ENCODE results near the gene WNT8A.
"Not testable (repeated sequence)": the region's sequence is repeated elsewhere in the genome, so short reads cannot be mapped to it uniquely, and the experiment has no call there.

The WNT8A gene

GRCh38 chr5:138083702-138084101 lies at the start of gene WNT8A:
WNT8A (plus strand) TSS chr5:138084033; CDS start chr5:138084128, 95 bp downstream.
- DNase-seq = no peak

- DNase-seq = peak; percentile 71
Observed at GRCh38 chr5:138035605-138036537, 48.0 kb upstream of the WNT8A start.

DNA sequence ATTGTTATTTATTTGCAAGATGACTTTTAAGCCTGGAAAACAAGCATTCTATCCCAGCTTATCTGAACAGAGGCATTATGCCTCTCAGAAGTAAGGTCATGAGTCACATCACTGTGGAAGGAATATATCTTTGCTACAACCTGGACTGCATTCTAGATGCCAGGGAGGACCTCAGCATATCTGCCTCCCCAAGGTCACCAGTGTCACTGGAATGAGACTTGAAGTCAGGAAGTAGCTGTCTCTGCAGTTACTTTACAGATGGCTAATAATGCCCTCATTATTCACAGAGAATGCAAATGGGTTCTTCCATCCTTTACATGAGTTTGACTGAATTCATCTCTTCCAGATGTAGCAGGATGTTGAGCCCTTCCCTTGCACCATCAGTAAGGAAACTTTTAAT lies 46.6 kb upstream of the WNT8A start:
- no peak for DNase-seq

DNA sequence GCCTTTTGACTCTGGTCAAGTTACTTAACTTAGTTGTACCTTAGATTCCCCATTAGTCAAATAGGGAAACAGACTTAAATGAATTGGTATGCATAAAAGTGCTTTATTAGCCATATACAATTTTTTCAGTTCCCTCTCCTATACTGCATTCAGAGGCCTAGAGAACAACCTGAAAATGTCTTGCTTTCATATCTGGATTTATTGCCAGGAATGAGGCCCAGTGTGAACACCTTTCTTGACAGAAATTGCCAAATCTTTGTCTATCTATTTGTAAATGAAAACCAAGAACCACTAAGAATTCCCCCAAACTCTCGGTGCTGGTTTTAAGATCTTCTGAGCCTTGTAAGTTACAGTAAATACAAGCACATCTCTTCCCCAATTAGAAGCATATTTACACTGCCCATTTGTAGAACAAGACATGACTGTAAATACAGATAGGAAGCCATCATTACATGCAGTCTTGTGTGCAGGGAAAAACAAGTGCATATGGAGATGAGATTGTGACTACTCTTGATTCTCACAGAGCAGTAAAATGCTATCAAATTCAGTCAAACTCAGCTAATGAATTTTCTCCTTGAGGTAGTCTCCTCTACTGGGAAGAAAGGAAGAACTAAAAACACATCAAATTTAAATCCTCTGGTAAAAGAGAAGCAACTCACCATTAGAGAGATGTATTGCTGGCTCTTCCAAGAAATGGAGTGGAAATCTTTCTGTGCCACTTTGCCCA lies 45.8 kb upstream of the WNT8A start:
- DNase-seq = no peak

DNA sequence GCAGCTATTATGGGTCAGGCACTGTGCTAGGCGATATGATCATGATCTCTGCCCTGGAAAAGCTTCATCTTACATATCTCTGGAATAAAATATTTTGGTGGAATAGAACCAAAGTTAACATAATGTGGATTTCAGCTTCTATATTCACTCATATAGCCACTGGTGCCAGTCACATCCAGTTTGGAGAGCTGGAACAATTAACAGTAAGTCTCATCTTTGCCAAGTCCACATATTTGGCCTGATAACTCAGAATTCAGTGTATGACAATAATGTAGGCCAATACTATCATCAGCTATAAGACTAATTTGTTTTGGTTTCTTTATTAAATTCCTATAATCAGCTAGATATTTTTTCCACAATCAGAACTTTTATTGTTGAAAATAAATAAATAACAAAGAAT lies 45.0 kb upstream of the WNT8A start:
- no peak for DNase-seq

- not testable (repeated sequence) for DNase-seq
Observed at GRCh38 chr5:138045283-138045682, 38.5 kb upstream of the WNT8A start.

- DNase-seq = no peak
Observed at GRCh38 chr5:138051441-138052296, 32.2 kb upstream of the WNT8A start.

GRCh38 chr5:138052718-138053117 lies 31.1 kb upstream of the WNT8A start:
- not testable (repeated sequence) for DNase-seq

GRCh38 chr5:138053554-138053953 lies 30.3 kb upstream of the WNT8A start:
- no peak for DNase-seq

DNA sequence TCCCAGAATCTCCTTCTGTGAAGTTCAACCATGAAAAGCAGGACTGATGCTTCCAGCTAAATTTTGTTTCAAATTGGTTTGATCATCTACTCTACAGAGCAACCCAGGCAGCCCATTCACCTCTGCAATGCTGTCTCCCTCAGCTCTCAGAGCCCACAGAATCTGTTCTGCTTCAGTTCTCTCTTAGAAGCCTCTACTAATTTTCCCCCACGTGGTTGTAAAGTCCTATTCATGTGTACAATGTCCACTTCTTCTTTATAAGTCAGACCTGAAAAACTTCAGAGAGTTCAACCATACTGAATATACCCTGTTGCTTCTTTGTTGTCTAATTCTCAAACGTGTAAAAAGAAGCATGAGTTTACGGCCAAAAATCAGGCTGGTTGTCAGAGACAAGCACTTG lies 29.6 kb upstream of the WNT8A start:
- DNase-seq = no peak

- DNase-seq = peak; percentile 30
Observed at GRCh38 chr5:138054847-138055558, 28.8 kb upstream of the WNT8A start.

- DNase-seq = no peak
Observed at GRCh38 chr5:138064526-138064925, 19.3 kb upstream of the WNT8A start.

DNA sequence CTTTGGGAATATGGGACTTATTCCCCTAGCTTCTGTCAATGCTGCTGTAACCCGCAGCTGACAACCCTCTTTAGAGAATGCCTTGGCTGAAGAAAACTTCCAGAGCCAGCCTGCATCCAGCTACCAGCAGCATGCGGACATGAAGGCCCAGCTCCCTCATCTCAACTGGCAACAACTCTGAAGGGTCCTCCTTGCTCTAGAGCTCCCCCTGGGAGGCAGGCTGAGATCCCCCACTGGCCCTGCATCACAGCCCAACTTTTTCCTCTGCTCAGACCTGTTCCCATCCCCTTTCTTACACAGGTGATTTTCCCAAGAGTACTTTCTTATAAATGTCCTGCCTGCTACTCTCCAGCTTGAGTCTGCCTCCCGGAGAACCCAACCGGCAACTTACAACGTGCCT lies 18.7 kb upstream of the WNT8A start:
- no peak for DNase-seq

DNA sequence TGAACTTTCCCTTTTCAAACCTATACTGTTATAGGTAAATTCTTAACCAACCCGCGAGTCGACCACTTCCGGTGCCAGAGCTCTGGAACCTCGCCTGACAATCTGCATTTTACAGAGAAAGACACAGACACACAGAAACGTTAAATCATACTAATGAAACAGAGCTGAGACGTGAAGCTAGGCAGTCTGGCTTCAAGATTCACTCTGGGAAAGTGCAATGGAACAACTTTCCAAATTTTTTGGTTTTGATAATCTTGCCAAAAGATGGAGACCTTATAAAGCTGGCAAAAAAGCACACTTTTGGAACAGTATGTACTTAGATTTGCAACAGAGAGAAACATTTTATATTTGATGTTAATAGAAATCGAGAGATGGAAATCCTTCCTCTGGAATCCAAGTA lies 15.9 kb upstream of the WNT8A start:
- no peak for DNase-seq

- DNase-seq = peak; percentile 39
Observed at GRCh38 chr5:138068742-138069600, 14.9 kb upstream of the WNT8A start.

DNA sequence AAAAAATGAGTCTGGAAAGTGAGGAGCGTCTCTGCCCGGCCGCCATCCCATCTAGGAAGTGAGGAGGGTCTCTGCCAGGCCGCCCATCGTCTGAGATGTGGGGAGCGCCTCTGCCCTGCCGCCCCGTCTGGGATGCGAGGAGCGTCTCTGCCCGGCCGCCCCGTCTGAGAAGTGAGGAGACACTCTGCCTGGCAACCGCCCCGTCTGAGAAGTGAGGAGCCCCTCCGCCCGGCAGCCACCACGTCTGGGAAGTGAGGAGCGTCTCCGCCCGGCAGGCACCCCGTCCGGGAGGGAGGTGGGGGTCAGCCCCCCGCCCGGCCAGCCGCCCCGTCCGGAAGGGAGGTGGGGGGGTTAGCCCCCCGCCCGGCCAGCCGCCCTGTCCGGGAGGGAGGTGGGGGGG lies 13.8 kb upstream of the WNT8A start:
- not testable (repeated sequence) for DNase-seq

- DNase-seq = peak; percentile 53
Observed at GRCh38 chr5:138077064-138077696, 6.7 kb upstream of the WNT8A start.

- no peak for DNase-seq
Observed at GRCh38 chr5:138078006-138078643, 5.7 kb upstream of the WNT8A start.

DNA sequence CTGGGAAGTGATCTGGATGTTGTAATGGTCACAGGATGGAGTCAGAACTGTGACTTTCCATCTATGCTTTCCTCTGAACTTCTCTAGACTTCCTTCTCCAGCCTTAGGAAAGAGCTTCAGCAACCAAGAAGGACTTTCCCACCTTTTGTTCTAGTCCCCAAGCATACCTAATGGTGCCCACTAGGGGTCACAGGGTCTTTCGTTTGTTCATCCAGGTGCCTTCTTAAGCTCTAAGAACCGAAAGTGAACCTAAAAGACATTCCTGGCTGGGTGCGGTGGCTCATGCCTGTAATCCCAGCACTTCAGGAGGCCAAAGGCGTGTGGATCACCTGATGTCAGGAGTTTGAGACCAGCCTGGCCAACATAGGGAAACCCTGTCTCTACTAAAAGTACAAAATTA lies 1.8 kb upstream of the WNT8A start:
- no peak for DNase-seq

DNA sequence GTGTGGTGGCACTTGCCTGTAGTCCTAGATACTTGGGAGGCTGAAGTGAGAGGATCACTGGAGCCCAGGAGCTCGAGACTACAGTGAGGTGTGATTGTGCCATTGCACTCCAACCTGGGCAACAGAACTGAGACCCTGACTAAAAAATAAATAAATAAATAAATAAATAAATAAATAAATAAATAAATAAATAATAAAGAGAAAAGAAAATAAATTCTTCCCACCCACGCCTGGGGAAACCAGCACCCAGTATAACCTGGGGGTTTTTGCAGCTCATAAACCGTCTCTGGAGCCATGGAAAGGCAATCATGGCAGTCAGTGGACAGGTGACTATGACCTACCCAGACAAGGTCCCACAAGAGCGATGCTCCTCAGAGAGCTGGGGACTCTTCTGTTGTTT lies 7.9 kb downstream of the WNT8A start:
- DNase-seq = no peak
